ENCODE results near the gene NRG3.

Gene NRG3

DNA sequence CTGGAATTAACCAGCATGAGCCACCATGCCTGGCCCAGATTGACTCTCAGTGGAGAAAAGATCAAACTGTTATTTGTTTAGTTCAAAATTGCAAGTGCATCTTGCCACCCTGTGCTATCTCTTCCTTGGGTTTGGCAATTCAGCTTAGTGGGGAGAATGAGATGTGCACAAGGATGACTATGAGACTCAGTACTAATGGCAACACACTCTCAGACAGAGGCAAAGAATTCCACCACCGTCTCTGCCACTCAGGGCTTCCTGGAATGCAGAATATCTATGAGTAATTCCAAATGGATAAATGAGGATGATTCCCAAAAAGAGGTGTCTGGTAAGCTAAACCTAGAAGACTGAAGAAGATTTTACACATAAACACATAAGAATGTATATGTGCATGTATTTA is 525.8 kb downstream of the NRG3 start:
- DNase-seq = no peak

GRCh38 chr10:82402906-82403401 is 528.0 kb downstream of the NRG3 start:
- no peak for DNase-seq

- no peak for DNase-seq
Observed at GRCh38 chr10:82409671-82410070, 534.7 kb downstream of the NRG3 start.

DNA sequence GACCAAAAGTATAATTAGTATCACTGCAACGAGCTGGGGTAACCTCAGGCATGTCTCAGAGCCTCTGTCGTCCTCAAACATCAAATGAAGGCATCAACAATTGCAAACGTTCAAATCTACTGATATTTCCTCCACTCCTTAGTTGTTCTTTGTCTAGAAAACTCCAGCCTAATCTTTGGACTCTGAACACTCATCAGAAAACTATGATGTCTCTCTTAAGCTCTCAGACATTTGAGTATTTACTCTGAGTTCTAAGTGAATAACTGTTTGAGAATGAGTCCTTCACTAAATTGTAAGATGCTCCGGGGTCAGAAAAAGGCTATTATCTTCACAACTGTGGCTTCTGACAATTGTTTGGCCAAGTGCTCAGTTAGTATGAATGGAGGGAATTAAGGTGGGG is 536.4 kb downstream of the NRG3 start:
- DNase-seq = no peak

DNA sequence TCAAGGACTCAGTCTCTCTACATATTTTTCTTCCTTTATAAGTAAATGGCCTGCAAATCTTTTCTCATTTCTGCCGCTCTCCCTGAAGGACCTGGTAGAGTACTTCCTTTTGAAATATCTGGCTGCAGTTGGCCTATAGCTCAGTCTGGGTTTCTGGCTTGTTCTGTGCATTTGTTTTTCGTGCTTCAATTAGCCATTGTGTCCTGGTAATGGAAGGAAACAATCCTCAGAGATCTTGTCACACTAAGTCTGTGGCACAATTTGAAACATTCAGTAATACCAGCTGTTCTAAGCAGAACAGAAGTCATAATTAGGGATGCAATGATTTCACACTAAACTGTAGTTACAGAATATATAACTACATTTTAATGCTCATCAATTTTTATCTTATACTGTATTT is 545.0 kb downstream of the NRG3 start:
- DNase-seq = no peak

- no peak for DNase-seq
Observed at GRCh38 chr10:82429302-82429701, 554.3 kb downstream of the NRG3 start.

DNA sequence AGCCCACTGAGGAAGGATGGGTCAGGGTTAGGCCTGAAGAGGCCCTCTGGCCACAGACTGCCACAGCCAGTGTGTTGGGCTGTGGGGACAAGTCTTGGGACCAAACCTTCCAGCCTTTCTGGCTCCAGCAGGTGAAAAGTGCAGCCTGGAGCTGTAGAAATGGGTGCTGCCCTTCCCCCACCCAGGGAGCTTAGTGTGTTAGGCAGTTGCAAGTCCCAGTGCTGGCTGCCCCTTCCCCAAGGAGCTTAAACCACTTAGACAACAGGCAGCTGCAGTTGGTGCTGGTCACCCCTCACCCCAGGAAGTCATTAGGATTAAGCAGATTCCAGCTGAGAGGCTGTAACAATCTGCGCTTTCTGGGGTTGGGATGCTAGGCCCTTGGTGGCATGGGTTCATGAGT is 563.3 kb downstream of the NRG3 start:
- no peak for DNase-seq

GRCh38 chr10:82440775-82441174 is 565.8 kb downstream of the NRG3 start:
- no peak for DNase-seq

GRCh38 chr10:82452046-82452445 is 577.1 kb downstream of the NRG3 start:
- DNase-seq = no peak

GRCh38 chr10:82452676-82453075 is 577.7 kb downstream of the NRG3 start:
- DNase-seq = no peak

DNA sequence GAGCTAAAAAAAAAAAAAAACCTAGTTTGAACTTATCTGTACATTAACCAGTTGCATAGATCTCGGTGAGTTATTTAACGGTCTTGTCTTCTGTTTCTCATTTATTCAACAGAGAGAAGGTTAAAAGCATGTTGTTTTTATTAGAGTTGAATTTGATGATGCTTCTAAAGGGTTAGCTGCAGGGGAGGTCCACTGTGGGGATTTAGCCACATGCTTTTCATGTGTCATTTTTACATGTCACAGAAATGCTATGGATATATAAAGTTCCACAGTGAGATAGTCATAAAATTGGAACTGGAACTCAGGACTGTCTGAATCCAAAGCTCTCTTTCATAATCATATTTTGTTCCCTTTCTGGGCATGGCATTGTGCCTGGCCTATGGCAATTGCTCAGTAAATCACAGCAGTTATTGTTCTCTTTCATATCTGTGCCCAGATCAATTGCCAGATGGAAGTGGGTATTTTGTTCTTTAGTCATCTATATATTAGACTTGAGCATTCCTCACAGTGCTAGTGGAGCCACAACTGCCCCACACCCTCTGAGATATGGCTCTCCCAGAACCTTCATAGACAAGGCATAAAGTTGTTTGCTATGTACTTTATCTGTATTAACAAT is 578.8 kb downstream of the NRG3 start:
- no peak for DNase-seq

DNA sequence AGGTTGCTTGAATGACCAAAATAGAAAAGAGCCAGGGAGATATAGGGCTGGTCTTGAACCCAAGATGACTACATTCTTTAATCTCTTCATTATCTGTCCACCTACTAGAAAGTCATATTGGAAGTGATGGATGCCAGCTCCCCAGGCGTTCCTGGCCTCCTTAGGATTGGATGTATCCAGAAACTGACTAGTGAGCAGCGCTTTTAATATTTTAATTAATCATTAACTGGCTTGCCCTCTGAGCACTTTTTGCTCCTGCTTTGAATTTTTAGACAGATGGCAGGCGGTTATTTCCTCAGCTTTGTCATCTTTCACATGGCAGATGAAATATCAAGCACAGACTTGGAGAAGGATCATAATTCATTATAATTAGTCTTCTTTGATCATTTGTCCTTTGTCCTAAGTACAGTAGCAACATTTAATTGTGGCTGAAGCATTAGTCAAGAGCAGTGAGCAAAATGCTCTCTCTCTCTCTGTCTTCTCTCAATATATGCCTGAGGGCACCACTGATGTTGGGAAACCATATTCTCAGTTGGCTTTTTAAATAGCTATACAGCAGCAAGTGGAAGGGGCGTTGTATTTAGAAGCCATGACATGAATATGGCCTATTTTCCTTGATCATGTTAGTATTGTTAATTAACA is 588.0 kb downstream of the NRG3 start:
- no peak for DNase-seq

DNA sequence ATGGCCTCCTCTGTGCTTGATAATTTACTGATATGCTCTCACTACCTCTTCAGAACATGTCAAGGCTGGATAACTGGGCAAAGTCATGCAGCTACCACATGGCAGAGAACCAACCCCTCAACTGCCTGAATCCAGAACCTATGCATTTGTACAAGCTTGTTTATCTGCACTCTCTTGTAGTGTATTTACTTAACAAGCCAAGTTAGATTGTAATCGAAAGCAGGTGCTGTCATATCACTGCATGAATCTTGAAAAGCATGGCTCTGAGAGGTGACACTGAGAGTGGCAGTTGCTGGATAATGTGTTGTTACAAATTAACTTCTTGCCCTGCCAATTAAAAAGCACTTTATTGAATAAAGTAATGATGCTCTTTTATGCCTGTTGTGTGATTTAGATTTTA is 588.6 kb downstream of the NRG3 start:
- no peak for DNase-seq

DNA sequence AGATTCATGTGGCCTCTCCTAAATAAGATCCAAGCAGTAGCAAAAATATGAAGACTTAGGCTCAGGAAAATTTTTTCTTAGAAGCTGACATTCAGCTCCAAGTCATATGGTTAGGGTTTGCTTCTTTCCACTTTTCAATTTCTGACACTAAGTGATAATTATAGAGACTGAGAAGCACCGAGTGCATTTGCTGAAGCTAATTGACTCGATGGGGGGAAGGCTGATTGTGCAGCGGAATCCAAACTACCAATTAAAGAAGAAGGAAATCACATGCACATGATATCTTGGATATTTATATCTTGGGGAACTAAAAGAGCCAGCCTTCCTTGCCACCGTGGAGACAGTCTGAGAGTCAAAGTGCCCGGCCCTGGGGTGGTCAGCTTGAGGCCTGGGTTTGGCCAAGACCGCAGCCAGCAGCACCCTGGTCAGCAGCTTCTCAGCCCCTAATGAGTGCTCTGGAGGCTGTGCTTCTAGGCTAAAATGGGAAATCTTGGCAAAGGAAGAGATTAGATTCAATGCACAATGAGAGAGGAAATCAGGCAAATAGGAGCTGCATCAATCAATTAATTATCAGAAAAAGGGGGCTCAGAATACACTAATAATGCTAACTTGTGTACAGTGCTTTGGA is 589.3 kb downstream of the NRG3 start:
- no peak for DNase-seq

- DNase-seq = no peak
Observed at GRCh38 chr10:82464966-82465365, 590.0 kb downstream of the NRG3 start.

GRCh38 chr10:82468453-82468852 is 593.5 kb downstream of the NRG3 start:
- DNase-seq = no peak

DNA sequence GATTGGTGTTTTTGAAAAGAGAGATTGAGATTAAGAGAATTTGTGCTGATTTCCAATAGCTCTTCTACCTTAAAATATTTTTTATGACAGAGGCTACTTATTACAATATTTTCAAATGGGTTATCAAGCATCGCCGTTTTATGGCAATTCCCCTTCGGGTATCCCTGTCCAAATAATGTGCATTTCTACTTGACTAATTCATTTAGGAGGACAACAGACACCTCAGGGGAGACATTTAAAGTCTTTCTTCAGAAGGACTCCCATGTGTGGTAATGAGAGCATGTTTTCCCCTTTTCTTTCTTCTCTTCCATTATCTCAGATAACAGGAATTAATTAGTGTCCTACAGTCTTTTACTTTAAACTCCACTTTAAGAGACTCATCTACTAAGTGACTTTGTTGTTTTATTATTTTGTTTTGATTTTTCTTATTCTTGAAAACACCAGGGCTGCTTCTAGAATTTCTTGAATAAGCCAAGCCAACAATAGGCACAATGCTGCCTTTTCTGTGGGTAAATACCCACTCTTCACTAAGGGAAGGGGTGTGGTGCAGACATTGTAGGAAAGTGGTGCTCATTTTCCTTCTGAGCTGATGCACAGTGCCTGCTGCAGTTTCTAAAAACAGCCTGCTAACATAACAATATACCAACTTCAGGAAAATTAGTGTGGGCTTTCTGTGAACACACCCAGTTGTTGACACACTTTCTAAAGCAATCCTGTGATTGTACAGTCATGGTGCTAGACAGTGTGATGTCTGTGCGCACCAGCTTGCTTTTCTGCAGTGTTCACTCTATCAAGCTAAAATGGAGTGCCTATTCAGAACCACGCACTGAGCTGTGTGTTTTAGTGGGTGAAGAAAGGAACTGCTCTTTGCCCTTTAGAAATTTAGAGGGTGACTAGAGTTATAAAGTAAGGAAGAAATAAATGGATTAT is 597.7 kb downstream of the NRG3 start:
- no peak for DNase-seq

- no peak for DNase-seq
Observed at GRCh38 chr10:82477776-82478175, 602.8 kb downstream of the NRG3 start.

DNA sequence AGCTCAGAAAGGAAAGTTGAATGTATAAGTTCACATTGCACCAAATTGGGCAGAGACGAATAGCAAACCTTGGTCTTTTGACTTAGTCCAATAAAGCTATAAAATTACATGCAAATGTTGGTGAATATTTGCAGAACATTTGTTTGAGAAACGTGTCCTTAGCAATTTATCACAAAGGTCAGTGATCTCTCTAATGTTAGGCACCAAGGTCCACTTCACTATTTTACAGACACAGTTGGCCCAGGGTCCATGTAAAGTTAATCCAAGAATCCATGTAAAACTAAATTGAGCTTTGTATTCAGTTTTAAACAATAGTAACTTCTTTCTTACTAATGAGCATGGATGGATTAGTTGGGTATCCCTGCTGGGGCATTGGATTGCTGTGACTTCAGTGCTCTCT is 617.7 kb downstream of the NRG3 start:
- DNase-seq = no peak

- DNase-seq = no peak
Observed at GRCh38 chr10:82496114-82496513, 621.1 kb downstream of the NRG3 start.

DNA sequence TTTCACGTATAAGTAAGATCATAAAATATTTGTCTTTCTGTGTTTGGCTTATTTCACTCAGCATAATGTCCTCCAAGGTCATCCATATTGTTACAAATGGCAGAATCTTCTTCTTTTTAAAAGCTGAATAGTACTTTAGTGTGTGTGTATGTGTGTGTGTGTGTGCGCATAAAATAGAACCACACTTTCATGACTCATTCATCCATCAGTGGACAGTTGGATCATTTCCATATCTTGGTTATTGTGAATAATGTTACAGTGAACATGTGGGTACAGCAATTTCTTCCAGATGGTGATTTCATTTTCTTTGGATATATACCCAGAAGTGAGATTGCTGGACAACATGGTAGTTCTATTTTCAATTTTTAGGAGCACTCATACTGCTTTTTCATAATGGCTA is 622.4 kb downstream of the NRG3 start:
- no peak for DNase-seq

DNA sequence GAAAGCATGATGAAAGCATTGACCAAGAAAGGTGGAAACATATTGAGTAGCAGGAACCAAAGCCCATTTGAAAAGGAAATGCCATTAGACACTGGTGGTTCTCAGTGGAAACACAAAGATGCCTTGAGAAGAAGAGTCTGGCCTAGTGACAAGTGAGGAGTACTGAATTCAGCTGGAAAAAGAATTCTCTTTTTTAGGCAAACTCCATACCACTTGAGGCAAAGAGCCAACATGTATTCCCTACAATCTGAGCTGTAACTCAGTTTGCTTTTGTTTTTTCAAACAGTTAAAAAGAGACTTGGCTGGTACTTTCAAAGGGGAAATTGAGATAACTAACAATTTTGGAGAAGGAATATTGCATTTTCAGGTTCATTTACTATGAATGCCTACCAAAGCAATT is 624.0 kb downstream of the NRG3 start:
- no peak for DNase-seq

DNA sequence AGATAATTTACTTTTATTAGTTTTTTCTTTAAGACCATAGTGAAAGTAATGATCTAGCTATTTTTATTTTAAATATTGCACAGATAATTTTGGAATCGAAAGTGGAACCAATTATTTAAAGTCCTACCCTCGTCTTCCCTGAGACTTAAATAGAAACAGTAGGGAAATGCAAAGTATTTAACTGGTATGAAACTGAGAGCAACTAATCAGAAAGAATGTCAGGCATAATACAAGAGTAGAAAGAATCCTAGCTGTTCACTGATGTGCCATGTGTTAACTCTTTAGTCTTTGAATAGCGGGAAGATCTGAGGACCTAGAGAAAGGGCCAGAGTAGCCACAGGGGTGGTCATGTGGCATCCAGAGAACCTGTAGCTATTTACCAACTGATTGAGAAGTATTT is 630.0 kb downstream of the NRG3 start:
- no peak for DNase-seq

Data from activated effector memory CD4-positive, alpha-beta T cell treated with Interleukin-2 at 50 U/mL for 16 hours (primary cell).